Measurements from ENCODE around the gene PMEL.
"Not testable (repeated sequence)": the region's sequence is repeated elsewhere in the genome, so short reads cannot be mapped to it uniquely, and the experiment has no call there.

PMEL gene

DNA sequence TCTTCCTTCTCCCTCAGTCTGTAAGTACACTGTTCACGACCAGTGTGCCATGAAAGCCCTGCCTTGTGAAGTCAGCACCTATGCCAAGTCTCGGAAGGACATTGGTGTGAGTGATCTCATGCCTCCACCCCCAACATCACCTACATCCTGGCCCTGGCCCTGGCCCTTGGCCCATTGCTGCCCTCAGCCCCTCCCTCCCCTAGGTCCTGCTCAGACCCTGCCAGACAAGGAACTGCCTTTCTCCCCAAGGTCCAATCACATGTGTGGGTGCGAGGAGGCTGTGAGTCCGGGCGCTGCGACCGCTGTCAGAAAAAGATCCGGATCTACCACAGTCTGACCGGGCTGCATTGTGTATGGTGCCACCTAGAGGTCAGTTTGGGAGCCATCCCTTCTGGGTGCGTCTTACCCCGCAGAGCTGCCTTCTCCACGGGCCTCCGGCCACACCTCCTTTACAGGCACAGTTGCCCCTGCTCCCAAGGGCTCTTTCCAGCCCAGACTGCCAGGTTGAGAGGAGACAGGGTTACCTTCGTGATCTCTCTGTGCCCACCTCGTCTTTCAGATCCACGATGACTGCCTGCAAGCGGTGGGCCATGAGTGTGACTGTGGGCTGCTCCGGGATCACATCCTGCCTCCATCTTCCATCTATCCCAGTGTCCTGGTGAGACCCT lies 25.6 kb downstream of the PMEL start:
- no peak for FAIRE-seq

DNA sequence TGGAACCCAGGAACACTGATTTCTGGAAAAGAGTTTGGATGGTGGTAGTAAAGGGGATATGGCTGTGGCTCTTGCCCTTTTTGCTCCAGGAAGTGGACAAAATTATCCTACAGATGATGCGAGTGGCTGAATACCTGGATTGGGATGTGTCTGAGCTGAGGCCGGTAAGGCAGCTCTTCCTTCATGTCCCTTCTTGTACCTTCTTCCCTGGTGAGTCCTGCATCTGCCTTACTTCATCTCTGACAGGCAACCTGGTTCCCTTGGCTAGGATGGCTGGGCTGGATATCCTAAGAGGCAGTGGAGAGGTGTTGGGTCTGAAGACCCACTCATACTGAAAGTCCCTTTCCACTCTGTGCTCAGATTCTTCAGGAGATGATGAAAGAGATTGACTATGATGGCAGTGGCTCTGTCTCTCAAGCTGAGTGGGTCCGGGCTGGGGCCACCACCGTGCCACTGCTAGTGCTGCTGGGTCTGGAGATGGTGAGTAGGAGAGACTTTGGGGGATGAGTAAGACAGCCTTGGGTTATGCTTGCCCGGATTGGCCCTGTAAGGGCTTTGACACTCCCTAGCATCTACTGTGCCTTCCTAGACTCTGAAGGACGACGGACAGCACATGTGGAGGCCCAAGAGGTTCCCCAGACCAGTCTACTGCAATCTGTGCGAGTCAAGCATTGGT lies 26.9 kb downstream of the PMEL start:
- FAIRE-seq: no peak

GRCh38 chr12:55937981-55938380 lies 27.9 kb downstream of the PMEL start:
- FAIRE-seq: no peak

- no peak for FAIRE-seq
Observed at GRCh38 chr12:55935738-55936151, 30.1 kb downstream of the PMEL start.

DNA sequence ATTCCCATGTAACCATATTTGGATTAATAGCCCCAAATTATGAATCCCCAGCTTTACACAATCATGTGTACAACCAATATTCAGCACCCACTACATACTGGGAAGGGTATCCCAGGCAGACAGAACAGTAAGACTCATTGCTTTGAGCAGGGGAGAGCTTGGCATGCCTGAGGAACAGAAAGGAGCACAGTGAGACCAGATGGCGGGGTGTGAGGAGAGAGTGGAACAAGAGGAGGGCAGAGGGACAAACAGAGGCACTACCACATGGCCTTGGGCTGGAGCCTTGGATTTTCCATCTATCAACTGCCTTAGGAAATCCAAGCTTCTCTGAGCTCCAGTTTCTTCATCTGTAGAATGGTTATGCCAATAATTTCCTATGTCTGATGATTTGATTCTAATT lies 31.1 kb downstream of the PMEL start:
- no peak for FAIRE-seq

DNA sequence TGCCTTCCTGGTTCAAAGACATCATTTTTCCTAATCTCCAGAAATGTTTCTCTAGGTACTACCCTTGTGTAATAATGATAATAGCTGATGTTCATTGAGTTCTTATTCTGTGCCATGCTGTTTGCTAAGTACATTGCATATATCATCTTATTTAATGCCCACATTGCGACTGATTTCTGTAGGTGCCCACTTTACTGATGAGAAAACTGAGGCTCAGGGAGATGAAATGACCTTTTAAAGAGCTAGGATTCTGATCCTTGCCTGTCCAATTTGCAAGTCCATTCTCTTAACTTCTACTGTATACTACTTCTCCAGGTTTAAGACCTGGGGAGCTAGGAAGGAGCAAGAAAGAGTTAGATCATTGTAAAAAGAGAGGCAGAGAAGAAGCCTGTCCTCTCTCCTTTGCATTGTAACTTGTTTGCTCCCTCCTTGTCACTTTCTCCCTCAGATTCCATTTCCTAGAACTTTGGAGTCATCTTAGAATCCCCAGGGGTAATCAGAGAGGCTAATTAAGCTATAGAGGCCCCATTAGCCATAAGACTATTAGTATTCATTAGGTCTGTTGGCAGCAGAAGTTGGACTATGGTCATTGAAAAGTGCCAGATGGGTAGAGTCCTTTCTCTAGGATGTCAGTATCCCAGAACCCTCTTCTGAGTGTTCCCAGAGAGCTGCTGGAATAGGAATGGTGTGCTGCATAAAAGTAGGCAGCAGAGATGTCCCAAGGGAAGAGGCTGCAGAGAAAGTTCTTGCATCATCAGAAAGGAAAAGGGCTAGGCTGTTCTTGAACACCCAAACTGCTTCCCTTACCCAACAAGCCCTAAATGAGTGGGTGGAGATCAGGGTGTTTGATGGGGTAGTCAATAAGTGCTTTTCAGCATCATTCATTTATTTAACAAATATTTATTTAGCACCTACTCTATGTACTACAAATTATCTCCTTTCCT lies 31.8 kb downstream of the PMEL start:
- no peak for FAIRE-seq

GRCh38 chr12:55933169-55933798 lies 32.6 kb downstream of the PMEL start:
- no peak for FAIRE-seq

DNA sequence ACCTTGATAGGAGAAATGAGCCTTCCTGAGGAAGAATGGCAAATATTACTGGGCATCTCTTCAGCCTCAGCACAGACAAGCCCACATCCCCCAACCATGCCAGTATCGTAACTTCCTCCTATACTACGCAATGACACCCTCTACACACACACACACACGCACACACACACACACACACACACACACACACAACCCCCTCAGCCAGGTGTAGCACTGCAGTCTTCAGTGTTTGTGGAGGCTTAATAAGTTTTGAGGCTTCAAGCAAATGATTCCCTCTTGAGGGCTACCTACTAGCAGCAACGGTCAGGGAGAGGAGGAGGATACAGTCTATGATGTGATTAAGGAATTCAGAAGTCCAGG lies 33.3 kb downstream of the PMEL start:
- no peak for FAIRE-seq

GRCh38 chr12:55931780-55932550 lies 33.9 kb downstream of the PMEL start:
- FAIRE-seq: no peak

- no peak for FAIRE-seq
Observed at GRCh38 chr12:55931317-55931779, 34.5 kb downstream of the PMEL start.

GRCh38 chr12:55930771-55931316 lies 35.0 kb downstream of the PMEL start, which contains the start of gene DGKA:
Gene DGKA (plus strand): TSS chr12:55931162. CDS start chr12:55936504, 5,342 bp downstream.
- no peak for FAIRE-seq

- FAIRE-seq: no peak
Observed at GRCh38 chr12:55929306-55929791, 36.5 kb downstream of the PMEL start.

- FAIRE-seq: no peak
Observed at GRCh38 chr12:55927588-55928502, 38.0 kb downstream of the PMEL start, which contains the start of gene PYM1. Gene PYM1 (minus strand): TSS chr12:55927894. CDS start chr12:55927761, 133 bp downstream.

DNA sequence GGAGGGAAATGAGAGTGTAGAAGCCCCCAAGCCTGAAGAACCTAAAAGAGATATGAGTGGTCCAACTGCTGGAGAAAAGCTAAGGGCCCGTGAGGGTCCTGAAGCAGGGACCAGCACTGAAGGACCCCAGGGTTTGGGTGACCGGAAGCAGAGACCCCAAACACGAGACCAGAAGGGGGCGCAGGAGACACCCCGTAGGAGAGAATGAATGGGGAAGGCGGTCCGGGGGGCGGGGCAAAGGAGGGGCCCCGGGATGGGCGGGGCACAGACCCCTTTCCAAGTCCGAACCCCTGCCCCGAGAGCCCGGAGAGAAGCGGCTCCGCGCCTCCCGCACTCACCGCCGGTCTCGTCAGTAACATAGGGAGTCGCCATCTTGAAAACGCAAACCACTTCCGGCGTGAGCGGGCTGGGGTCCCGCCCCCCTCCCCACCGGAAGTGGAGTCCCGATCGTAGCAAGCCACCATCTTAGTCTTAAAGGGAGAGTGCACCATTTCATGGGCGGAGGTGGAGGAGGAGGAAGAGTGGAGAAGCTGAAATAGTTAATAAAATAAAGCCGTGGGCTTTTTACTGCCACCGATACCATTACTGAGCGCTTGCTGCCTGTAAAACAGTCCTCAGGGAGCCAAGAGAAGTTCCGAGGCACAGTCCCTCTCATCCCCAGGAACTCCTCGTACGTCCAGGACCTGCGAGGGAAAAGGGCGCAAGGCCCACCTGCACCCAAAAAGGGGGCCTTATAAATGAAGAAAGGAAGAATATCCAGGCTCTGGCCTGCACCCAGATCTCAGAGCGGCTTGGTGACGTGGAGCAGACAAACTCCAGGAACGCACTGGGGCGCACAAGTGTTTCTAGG lies 38.9 kb downstream of the PMEL start:
- no peak for FAIRE-seq

DNA sequence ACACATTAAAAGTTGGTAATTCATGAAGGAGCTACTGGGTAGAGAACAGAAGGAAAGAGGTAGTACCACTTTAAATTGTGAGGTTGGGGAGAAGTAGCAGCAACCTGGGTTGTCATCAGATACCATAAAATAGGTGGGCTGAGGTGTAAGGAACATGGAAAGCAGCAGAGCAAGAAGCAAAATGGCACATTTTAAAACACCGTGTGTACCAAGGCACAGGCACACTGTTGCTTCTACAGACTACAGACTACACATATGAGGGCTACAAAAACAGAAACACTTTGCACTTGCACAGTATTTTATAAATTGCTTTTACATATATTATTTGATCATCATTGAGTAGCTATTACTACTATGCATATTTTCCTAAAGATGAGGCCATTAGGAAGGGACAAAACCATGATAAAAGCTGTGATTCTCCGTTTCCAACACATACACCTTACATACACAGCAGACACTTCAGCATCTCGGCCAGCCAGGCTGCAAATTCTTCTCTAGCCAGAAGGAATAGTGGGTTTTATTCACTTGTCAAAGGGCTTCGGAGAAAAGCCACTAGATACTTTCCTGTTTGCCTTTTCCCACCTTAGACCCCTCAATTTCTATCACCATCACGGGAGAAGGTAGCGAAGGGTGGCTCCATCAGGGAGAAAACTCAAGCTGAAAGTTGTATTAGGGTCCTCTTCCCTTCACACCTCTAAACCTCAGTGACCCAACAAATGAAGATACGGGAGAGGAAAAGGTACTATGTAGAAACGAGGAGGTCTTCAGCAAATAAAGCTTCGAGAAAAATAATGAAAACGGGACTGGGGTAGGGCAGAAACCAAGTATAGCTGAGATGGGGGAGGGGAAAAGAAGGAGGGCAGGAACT lies 39.7 kb downstream of the PMEL start:
- no peak for FAIRE-seq

DNA sequence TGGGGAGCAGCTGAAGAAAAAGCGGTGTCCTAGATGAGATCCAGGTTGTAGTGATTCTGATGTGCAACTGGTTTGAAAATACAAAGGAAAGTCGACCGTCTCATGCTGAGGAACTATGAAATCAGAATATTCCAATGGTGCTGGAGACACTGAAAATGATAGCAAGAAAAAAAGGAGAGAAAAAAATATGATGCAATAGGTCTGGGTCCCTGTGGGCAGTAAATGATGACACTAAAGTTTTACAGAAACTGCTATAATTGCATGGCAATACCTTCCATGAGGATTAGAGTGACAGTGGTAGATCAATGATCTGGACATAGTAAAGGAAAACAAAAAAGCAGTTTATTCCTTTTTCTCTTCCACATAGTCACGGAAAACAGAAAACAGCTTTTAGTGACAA lies 40.5 kb downstream of the PMEL start:
- FAIRE-seq: no peak

- not testable (repeated sequence) for FAIRE-seq
Observed at GRCh38 chr12:55923648-55924047, 42.2 kb downstream of the PMEL start.

GRCh38 chr12:55922126-55922525 lies 43.7 kb downstream of the PMEL start:
- no peak for FAIRE-seq

All from endometrium (tissue), 2 donors.